CD4-positive, alpha-beta T cell treated with Interleukin-1 beta for 1 hour (primary cell): ENCODE measurements around the gene DDHD1.

ENCODE experiments used
- DNase-seq, 2 donors: peaks; one replicate each; pipeline ENCODE4 v3.0.0-alpha.2; 2020 to 2022

The DDHD1 gene

GRCh38 chr14:53032161-53032803, 120.8 kb downstream of the DDHD1 start:
- no peak for DNase-seq

GRCh38 chr14:53027562-53027961, 125.6 kb downstream of the DDHD1 start:
- DNase-seq, result no peak

- no peak for DNase-seq
These were observed 126.1 kb downstream of the DDHD1 start for GRCh38 chr14:53027041-53027440.

- no peak for DNase-seq
These were observed 129.8 kb downstream of the DDHD1 start for GRCh38 chr14:53023325-53023724.

- DNase-seq, result no peak
These were observed 130.5 kb downstream of the DDHD1 start for GRCh38 chr14:53022593-53022992.

- no peak for DNase-seq
These were observed 132.8 kb downstream of the DDHD1 start for GRCh38 chr14:53020193-53020932.

- no peak for DNase-seq
These were observed 133.7 kb downstream of the DDHD1 start for GRCh38 chr14:53019406-53019805.

GRCh38 chr14:53017837-53018236, 135.3 kb downstream of the DDHD1 start:
- no peak for DNase-seq

- no peak for DNase-seq
These were observed 136.2 kb downstream of the DDHD1 start for GRCh38 chr14:53016919-53017318.

GRCh38 chr14:53016491-53016890, 136.6 kb downstream of the DDHD1 start:
- no peak for DNase-seq

- no peak for DNase-seq
These were observed 142.1 kb downstream of the DDHD1 start for GRCh38 chr14:53011053-53011462.

- DNase-seq, result no peak
These were observed 142.7 kb downstream of the DDHD1 start for GRCh38 chr14:53010193-53011040.

GRCh38 chr14:53006931-53007562, 146.1 kb downstream of the DDHD1 start:
- DNase-seq, result no peak

GRCh38 chr14:53004976-53005375, 148.1 kb downstream of the DDHD1 start:
- DNase-seq, result no peak

GRCh38 chr14:53003776-53004175, 149.3 kb downstream of the DDHD1 start:
- DNase-seq, result no peak

GRCh38 chr14:53002576-53002975, 150.5 kb downstream of the DDHD1 start:
- DNase-seq, result no peak

GRCh38 chr14:53001787-53002378, 151.2 kb downstream of the DDHD1 start:
- no peak for DNase-seq

- DNase-seq, result no peak
These were observed 154.6 kb downstream of the DDHD1 start for GRCh38 chr14:52998376-52999015.

GRCh38 chr14:52996493-52996892, 156.6 kb downstream of the DDHD1 start:
- no peak for DNase-seq

- no peak for DNase-seq
These were observed 157.1 kb downstream of the DDHD1 start for GRCh38 chr14:52995998-52996397.

GRCh38 chr14:52992236-52992870, 160.8 kb downstream of the DDHD1 start:
- DNase-seq, result no peak

- DNase-seq, result no peak
These were observed 165.0 kb downstream of the DDHD1 start for GRCh38 chr14:52988139-52988538.
